Measurements from ENCODE around the gene UBE2I.

The UBE2I gene

DNA sequence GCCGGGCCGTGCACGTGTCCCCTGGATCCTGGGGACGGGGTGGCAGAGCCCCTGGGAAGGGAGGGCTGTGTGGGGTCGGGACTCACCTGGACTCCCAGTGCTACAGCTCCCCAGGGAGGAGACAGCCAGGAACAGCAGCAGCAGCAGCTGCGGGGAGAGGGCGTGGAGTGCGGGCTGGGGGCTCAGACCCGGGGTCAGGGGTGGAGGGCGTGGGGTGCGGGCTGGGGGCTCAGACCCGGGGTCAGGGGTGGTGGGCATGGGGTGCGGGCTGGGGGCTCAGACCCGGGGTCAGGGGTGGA is 32.9 kb upstream of the UBE2I start:
- DNase-seq (ENCODE audit: extremely low spot score, insufficient read length, low read depth) (no peak), FAIRE-seq (no peak)

DNA sequence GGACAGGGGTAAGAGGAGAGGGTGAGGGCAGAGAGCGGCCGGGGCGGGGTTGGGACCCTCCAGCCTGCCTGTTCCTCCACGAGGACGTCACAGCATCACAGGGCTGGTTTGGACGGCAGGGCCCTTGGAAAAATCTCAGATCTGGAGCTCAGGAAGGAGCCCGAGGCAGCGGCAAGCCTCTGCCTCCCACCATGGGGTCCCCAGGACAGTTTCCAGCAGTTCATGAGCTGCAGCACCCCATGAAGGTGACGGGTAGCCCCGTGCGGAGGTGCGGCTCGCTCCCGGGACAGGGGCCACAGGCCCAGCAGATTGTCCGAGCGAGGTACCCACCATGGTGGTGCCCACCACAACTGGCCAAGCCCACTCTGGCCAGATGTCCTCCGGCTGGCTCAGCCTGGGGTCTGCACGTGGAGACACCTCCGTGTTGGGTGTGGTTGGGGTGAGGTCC is 32.3 kb upstream of the UBE2I start:
- no peak for DNase-seq (ENCODE audit: extremely low spot score, insufficient read length, low read depth)
- no peak for FAIRE-seq

DNA sequence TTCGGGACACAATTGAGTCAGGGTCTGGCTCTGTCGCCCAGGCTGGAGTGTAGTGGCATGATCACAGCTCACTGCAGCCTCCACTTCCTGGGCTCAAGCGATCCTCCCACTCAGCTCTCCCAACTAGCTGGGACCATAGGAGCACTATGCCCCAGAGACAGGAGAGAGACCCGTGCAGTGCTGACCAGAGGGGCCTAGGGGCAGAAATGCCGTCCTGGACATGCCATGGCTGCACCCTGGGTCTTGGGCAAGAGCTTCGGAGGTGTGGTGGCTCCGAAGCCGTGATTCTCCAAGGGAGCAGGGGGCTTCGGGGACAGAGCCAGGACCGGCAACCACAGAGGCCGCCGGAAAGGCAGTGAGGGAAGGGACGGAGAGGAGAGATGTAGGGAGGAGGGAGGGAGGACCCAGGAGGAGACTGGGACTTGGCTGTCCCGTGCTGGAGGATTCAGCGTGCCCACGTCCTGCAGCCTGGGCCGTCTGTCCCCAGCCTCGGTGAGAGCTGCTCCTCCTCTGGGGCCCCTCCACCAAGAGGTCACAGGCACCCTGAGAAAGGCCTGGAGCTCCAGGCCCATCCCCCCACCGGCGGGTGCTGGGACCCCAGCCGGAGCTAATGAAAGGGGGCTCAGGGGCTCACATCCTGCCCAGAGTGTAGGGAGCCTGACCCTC is 31.7 kb upstream of the UBE2I start:
- FAIRE-seq, result no peak
- DNase-seq (ENCODE audit: extremely low spot score, insufficient read length, low read depth), result no peak

DNA sequence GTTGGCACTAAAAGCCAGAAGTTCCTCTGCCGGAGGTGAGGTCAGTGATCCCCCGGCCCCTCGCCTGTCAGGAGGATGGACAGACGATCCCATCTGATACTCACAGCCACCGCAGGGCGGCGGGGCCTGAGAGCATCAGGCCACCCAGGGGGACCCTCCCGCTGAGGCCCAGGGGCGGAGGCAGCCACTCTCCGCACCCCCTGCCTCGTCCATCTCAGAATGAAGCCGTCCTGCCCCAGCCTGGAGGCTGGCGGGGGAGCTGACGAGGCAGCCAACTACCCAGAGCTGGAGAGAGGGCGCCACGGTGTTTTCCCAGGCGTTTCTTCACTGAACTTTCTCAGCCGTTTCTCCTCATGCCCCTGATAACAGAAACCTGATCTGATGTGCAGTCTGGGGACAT is 31.0 kb upstream of the UBE2I start:
- DNase-seq (ENCODE audit: extremely low spot score, insufficient read length, low read depth) (no peak), FAIRE-seq (no peak)

DNA sequence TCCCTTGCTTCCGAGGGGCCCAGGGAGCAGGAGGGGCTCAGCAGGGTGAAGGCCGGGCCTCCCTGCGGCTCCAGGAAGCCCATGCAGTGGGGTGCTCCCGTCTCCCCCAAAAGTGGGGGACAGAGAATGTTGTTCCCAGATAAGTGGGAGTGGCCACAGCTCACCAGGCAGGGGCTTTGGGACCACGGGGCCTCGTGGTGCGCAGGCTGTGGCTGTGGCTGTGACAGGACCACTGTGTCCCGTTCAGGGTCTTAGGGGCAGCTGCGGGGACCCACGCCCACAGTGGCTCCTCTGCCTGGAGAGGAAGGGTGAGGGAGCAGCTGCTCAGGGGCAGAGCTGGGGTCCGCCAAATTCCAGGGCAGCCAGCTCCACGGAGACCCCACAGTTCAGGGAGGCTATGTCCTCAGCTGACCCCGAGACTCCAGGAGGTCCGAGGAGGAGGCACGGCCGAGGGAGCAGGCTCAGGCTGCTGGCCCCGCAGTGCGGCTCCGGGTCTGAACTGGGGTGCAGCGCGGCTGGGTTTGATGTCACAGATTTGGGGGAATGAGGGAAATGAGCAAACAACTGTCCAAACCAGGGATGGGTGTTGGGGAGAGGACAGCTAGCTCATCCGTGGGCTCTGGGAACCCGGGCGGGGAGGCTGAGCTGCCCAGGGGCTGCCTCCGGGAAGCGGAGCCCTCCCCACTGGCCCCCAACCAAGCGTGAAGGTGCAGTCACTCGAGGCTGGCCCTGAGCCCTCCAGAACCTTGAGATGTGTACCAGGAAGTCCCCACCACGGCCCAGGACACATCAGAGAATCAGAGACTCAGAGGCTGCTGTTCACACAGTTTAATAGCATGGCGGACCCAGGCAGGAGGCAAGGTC is 30.1 kb upstream of the UBE2I start:
- FAIRE-seq, result no peak
- DNase-seq (ENCODE audit: extremely low spot score, insufficient read length, low read depth), result no peak

DNA sequence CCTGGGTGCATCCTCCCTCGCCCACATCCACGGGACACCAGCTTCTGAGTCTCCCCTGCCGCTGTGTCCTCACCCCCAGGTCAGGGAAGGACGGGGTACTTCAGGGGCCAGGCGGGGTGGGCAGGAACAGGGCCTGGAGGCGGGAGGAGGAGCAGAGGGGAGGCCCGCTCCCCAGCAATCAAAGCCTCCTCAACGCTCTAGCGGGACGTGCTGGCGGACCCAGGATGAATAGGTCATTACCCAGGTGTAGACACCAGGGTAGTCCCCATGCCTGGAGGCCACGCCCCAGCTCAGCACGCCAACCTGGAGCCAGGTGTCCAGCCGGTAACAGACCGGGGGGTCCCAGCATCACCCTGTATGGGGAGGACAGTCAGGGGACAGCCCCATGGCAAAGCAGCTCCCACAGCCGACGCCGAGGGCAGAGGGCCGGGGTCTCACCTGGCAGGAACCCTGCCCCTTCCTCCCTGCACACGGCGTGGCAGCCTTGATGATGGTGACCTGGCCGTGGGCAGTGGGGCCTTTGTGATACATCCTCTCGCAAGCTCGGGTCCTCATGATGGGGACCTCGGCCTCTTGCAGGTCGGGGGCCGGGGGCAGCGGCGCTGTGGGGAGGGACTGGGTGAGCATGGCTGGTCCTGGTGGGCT is 29.4 kb upstream of the UBE2I start:
- FAIRE-seq (no peak), DNase-seq (ENCODE audit: extremely low spot score, insufficient read length, low read depth) (no peak)

DNA sequence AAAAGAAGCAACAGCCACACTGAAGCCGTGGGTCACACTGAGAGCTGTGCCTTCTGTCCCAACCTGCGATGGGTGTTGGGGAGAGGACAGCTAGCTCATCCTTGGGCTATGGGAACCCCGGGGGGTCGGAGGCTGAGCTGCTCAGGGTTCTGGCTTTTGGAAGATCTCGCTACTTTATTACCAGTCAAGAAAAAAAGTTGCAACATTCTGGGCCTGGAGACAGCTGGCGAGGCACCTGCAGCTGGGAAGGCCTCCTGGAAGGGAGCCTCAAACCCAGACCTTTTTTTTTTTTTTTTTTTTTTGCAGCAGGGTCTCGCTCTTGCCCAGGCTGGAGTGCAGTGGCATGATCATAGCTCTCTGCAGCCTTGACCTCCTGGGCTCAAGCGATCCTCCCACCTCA is 28.7 kb upstream of the UBE2I start:
- no peak for DNase-seq (ENCODE audit: extremely low spot score, insufficient read length, low read depth)
- no peak for FAIRE-seq

DNA sequence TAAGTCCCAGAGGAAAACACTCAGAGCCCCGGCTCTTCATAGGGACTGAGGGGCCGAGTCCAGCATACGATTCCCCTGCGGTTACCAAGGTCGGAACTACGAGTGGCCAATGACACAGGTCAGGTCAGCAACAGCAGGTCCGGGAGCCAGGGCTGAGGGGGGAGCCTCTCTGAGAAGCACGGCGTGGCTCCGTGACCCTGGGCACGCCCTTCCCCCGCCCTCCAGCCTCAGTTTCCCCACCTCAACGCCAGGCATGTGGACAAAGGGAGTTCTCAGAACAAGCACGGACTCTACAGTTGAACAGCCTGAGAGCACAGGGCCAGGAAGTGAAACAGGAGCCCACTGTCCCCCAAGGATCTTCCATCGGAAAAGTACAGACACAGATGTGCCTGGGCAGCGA is 27.9 kb upstream of the UBE2I start:
- DNase-seq (ENCODE audit: extremely low spot score, insufficient read length, low read depth) (no peak), FAIRE-seq (no peak)

DNA sequence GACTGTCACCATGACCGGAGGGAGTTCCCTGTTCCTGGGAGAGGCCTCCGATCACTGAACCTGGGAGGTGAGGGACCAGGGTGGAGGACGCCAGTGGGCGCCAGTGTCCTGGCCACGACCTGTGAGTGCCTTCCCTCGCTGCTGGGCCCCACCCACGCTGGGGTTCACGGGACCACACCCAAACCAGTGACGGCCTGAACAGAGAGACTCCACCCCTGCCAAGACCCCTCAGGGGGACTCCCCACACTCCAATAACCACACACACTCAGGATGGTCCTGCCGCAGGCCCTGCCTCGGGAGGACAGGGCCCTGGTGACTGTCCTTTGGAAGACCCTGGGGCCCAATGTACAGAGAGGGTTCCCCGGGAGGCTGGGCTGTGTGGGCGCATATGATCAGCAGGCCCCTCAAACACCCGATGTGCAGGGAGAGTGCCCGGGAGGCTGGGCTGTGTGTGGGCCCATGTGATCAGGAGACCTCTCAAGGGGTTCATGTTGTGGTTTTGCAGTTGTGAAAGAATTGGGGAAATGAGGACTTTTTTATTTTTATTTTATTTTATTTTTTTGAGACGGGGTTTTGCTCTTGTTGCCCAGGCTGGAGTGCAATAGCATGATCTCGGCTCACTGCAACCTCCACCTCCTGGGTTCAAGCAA is 27.0 kb upstream of the UBE2I start:
- FAIRE-seq, result no peak
- DNase-seq (ENCODE audit: extremely low spot score, insufficient read length, low read depth), result no peak

DNA sequence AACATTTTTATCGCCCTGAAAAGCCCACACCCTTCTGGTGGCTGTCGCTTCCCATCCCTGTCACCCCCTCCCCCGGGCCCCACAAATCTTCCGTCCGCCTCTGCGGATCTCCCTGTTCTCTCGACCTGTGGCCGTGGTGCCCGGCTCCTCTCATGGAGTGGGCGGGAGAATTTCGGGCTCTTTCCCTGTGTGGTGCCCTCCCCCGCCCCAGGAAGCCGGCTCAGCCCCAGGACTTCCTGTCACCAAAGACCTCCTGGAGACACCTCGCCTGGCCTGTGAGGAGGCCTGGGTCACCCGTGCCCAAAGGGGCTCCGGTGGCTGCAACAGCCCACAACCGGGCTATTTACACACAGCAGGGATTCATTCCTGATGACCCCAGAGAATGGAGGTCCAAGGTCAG is 26.1 kb upstream of the UBE2I start:
- no peak for FAIRE-seq
- no peak for DNase-seq (ENCODE audit: extremely low spot score, insufficient read length, low read depth)

DNA sequence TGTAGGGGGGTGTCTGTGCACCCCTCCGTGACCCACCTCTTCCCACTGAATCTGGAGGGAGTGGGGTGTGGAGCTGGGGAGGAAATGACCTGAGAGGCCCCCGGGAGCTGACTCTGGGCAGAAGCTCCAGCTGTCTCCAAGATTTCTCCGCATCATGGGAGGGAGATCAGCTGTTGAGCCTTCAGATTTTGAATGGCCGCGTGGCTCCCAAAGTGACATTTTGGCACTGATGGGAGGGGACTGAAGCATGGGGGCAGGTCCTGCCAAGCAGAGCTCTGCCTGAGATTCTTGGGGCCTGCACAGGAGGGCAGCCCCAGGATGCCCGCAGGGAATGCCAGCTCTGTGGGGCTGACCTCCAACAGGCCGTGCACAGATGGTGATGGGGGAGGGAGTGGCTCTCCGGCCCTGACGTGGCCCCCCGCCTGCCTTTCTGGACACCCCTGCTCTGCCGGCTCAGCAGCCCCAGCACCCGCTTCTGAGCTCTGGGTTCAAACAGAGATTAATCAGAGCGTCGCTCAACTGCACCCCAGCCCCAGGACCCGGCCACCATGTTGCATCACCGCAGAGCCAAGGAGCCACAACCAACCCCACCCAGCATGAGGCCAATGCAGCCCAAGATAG is 25.3 kb upstream of the UBE2I start:
- DNase-seq (ENCODE audit: extremely low spot score, insufficient read length, low read depth) (no peak), FAIRE-seq (no peak)

DNA sequence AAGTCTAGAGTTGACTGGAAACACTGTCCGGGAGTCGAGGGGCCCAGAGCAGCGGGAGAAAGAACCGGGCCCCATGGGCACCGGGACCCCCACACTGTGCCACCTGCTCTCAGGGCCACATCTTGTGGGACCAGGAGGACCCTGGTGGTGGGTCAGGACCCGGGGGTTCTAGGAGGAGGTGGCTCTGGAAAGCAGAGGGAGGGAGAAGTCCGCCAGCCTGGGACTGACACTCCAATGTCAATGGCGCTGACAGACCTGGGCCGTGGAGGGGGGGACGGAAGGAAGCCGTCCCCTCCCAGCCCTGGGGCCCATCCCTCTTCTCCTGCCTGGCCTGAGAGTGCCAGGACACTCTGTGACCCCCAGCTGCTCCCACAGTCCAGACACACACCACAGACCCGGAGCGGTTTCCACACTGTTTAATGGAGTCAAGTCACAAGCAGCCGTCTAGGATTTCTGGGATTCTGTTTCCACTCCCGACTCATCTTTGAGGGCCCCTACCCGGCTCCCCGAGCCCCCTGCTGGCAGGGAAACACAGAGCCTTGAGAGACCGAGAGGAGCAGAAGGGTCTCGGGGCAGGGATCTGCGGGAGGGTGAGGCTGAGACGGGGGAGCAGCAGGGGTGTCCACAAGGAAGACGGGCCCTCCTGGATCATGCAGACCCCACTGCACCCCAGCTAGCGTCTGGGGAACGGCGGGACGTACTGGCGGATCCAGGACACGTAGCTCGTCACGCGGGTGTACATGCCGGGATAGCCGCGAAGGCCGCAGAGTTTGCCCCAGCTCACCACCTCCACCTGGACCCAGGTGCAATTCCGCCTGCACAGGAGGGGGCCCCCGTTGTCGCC is 23.5 kb upstream of the UBE2I start:
- DNase-seq (ENCODE audit: extremely low spot score, insufficient read length, low read depth) (no peak), FAIRE-seq (no peak)

DNA sequence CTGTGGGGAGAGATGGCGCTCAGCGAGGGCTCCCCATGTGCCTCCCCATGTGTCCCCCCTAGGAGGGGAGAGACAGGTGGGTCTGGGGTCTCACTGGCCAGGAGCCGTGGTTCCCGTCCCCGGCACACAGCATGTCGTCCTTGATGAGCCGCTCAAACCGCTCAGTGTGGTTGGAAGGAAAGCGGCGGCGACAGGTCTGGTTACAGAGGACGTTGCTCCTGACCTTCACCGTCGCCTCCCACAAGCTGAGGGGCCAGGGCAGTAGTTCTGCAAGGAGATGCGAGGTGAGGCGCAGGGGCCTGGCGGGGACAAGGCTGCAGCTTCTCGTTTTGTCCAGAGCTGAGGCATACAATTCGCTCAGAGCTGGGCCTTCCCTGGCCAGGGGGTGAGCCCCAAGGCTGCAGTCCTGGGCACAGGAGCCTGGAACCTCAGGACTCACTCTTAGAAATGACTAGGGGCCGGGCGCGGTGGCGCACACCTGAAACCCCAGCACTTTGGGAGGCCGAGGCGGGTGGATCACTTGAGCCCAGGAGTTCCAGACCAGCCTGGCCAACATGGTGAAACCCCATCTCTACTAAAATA is 22.8 kb upstream of the UBE2I start:
- no peak for FAIRE-seq

DNA sequence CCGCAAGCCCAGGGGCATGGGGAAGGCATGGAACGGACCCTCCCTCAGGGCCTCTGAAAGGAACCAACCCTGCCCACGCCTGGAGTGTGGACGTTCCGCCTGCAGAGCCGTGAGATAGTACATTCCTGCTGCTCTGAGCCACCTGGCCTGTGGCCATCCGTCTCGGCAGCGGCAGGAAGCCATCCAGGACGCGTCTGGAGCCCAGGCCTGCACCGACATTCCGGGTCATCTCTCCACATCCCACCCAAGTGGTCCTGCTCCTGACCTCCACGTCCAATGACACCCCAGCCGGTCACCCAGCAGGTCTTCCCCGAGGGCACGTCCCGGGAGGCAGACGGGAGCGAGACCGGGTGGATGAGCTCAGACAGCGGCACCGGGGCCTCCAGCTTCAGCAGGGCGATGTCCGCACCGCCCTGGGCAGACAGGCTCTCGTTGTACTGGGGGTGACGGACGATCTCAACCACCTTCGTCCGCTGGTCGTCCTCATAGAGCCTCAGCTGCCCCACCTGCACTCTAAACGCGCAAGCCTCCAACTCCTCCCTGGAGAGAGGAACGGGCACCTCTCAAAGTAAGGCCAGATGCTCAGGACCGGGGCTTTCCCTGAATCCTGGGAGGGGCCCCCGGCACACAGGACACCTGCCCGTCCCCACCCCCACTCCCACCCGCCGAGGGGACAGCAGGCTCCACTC is 21.3 kb upstream of the UBE2I start:
- no peak for DNase-seq (ENCODE audit: extremely low spot score, insufficient read length, low read depth)

More for the DNA sequence above, 22.8 kb upstream of the UBE2I start:
- DNase-seq (ENCODE audit: extremely low spot score, insufficient read length, low read depth), result no peak

DNA sequence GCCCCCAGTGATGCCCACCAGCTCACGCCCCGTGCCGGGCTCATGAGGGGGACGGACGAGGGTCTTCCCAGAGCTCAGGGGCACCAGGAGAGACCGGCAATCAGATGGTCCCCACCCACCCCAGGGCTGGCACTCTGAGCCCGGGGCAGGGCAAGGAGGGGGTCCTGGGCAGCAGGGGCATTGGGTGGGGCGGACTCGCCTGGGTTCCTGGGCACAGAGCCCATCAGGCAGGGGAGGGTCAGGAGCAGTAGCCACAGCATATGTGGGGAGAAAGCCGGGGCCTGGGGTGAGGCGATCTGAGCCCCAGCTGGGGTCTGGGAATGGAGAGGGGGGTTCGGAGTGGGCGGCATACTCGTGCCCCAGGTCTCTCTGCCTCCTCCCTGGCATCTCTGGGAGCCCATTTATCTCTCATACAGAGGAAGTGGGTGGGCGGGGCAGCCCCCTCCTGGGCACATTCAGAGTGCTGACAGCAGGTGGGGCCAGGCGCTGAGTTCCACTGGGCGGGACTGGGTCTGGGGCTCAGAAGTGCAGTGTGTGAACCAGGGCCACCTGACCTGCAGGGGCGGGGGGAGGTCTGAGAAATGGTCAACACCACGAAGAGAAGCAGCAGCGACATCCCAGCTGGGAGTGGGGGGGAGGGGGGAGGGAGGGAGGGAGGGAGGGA is 20.5 kb upstream of the UBE2I start:
- no peak for FAIRE-seq
- no peak for DNase-seq (ENCODE audit: extremely low spot score, insufficient read length, low read depth)

More for the DNA sequence above, 21.3 kb upstream of the UBE2I start:
- FAIRE-seq, result no peak

DNA sequence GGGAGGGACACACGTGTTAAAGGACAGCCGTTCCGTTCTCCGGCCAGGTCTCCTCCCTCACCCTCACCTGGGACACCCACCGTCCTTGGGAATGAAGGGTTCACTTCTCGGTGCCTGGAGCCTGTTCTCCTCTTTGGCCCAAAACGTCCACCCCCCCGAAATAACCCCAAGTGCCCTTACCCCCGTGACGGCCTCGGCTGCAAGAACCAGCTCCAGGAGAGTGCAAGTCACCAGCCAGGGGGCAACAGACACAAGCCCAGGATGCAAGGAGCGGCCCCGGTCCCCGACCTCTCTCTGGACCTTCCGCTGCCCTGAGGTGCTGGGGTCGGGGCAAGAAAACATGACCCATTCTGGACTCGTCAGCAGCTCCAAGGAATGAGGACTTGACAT is 20.0 kb upstream of the UBE2I start:
- no peak for DNase-seq (ENCODE audit: extremely low spot score, insufficient read length, low read depth)
- FAIRE-seq, result no peak

DNA sequence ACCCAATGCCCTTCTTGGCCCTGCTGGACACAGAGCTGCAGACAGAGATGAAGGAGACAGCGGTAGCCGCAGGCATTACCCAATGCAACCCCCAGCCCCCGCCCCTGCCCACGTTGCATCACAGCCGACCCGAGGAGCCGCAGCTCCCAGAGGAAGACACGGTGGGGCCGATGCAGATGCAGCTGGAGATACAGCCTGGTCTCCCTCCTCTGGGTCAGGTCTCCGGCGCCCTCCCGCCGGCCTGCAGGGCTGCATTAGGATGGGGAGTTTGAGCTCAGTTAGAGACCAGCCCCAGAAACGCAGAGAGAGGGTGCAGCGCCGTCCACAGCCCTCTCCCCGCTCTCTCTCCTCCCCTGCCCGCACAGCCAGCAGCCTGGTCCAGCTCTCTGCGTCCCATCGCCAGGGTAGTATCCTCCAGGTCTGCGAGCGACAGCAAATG is 19.4 kb upstream of the UBE2I start:
- DNase-seq (ENCODE audit: extremely low spot score, insufficient read length, low read depth), result no peak
- FAIRE-seq, result no peak
